DMS53 treated with DMSO at 0.1 percent for 48 hours (cell line): ENCODE results near the gene PRPF39.
A peak's percentile ranks its signal among the peaks of the same experiment; 100 is the strongest.

Source experiments
- DNase-seq: peaks from one replicate; lab custom pipeline; 2025; ENCODE audit not compliant: unreplicated experiment; lab: John Stamatoyannopoulos, UW

Gene PRPF39, protein sequence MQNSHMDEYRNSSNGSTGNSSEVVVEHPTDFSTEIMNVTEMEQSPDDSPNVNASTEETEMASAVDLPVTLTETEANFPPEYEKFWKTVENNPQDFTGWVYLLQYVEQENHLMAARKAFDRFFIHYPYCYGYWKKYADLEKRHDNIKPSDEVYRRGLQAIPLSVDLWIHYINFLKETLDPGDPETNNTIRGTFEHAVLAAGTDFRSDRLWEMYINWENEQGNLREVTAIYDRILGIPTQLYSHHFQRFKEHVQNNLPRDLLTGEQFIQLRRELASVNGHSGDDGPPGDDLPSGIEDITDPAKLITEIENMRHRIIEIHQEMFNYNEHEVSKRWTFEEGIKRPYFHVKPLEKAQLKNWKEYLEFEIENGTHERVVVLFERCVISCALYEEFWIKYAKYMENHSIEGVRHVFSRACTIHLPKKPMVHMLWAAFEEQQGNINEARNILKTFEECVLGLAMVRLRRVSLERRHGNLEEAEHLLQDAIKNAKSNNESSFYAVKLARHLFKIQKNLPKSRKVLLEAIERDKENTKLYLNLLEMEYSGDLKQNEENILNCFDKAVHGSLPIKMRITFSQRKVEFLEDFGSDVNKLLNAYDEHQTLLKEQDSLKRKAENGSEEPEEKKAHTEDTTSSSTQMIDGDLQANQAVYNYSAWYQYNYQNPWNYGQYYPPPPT

DNA sequence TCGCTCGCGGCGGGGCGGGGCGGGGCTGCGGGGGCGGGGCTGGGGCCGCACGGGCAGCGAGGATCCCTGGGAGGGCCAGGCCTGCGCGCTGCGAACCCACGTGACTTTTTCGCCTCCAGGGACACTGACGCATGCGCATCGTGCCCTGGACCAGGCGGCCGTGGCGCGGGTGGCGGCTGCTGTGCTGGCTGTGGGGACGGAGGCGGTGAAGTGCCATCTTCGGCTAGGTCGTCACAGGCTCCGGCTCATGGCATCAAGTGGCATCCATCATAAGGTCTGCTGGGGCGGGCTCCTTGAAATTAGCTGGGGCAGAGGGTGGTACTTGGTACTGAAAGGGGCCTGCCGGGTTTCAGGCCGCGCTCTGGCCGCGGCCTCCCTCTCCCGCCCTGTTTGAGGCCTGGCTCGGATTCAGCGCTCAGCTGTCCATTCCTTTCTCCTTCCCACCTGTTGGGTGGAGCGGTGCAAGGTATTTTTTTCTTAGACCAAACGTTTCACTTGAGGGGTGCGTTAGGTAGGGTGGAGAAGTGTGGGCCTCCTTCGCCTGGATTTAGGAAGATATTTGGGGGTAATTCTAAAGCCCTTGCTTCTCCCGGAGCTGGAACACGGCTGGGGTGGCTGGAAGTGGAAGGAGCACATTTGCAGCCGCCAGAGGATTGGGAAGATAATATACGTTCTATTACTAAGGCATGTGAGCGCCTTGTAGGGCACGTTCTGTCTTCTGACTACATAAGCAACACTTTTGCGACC lies at the start of gene PRPF39:
Gene PRPF39 (plus strand): TSS at position 141 of the 747 bp plus-strand sequence. CDS start 11,124 bp downstream, outside the sequence.
- peak; percentile 61 for DNase-seq

DNA sequence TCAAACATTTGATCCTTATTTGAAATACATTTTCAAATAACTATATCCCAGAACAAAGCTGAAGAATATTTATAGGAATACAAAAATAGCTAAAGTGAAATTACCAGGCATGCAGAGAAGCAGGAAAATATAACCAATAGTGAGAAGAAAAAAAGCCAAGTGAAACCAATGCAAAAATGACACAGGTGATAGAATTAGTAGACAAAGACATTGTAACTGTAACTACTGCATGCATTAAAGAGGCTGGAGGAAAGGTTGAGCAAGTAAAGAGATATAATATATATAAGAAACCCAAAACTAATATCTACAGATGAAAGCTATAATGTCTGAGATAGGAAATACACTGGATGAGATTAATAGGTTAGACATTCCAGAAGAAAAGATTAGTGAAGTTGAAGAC lies 49.2 kb upstream of the PRPF39 start:
- DNase-seq, result no peak

DNA sequence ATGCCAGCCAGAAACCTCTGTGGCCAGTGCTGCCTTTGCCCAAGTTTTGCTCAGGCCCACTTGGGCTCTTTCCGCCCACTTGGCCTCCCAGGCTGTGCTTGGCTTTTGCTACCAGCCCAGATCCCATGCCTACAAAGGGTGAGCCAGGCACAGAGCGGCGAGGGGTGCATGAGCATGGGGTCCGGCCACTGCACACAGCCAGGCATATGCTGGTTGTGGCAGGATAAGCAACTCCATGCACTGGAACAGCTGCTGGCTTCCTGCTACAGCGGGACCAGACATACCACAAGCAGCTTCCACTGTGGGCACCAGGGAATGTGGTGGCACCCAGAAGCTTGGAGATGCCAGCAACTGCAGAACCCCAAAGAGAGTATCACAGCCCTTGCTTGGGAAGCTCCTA lies 45.7 kb upstream of the PRPF39 start:
- no peak for DNase-seq

DNA sequence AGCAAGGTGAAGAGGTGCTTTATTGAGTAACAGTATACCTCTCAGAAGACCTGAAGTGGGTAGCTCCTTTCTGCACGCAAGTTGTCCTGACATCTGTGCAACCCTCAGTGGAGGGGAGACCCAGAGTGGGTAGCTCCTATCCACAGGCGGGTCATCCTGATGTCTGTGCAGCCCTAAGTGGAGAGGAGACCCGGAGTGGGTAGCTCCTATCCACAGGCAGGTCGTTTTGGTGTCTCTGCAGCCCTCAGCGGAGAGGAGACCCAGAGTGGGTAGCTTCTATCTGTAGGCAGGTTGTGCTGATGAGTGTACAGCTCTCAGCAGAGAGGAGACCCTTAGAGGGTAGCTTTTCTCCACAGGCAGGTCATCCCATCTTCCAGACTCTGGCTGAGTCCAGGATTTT lies 45.1 kb upstream of the PRPF39 start:
- DNase-seq, result no peak

DNA sequence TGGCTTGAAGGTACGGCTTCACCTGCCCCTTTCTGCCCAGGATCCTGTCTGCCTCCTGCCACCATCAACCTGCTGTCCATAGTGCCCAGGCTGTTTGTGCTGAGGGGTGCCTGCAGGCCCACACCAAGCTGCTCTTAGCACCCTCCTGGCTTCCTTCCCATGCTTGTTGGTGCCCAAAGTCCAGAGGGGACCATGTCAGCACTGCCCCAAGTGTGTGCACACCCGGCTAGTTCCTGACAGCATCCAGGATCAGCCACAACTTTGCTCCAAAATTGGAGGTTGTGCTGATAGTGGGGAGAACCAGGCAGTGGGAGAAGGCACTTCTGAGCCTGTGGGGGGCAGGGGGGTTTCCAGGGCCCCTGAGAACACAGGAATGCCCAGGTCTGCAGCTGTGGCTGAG lies 44.5 kb upstream of the PRPF39 start:
- DNase-seq, result no peak

DNA sequence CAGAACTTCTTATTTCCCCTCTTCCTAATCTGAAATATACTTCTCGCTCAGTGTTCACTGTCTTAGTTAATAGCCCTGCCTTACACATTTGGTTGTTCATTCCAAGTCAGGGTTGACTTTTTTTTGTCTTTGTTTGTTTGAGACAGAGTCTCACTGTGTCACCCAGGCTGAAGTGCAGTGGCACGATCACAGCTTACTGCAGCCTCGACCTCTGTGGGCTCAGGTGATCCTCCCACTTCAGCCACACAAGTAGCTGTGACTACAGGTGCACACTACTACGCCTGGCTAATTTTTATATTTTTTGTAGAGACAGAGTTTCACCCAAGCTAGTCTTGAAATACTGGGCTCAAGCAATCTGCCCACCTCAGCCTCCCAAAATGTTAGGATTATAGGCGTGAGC lies 42.3 kb upstream of the PRPF39 start:
- no peak for DNase-seq

DNA sequence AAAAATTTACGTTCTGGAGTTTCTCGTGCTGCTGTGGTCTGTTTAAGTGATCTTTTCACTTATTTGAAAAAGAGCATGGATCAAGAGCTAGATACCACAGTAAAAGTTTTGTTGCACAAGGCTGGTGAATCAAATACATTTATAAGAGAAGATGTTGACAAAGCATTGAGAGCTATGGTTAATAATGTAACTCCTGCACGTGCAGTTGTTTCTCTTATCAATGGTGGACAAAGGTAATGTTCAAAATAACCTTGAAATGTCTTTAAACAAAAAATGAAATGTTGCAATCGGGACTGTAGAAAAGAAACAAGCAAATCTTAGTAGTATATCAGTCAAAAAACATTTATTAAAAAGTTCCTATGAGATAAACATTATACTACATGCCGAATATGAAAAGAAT lies 39.3 kb upstream of the PRPF39 start:
- no peak for DNase-seq

DNA sequence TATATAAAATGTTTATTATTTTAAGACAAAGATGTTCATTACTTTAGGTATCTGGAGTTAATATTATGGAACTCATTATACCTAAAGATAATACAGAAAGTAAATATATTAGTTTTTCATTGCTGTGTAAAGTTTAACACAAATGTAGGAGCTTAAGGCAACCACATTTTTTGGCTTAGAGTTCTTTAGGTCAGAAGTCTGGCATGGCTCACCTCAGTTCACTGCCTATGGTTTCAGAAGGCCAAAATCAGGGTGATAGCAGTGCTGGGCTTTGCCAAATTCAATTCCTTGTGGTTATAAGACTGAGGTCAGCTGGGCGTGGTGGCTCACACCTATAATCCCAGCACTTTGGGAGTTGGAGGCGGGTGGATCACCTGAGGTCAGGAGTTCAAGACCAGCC lies 35.5 kb upstream of the PRPF39 start:
- no peak for DNase-seq

DNA sequence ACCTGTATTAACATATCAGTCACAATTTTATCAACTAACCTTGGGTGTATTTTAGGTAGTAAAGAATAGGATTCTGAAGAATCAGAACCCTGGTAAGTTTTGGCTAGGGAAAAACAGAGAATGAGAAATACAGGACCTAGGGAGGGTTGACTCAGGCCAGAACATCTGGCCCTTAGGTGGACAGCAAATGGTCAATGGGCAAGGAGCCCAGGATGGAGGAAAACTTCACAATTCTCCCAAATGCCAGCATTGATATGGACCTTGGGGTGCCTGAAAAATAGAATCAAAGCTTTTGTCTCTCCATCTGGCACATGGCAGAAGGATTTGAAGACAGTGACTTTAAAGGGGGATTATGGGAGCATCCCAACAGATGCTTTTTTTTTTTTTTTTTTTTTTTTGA lies 32.7 kb upstream of the PRPF39 start:
- no peak for DNase-seq

DNA sequence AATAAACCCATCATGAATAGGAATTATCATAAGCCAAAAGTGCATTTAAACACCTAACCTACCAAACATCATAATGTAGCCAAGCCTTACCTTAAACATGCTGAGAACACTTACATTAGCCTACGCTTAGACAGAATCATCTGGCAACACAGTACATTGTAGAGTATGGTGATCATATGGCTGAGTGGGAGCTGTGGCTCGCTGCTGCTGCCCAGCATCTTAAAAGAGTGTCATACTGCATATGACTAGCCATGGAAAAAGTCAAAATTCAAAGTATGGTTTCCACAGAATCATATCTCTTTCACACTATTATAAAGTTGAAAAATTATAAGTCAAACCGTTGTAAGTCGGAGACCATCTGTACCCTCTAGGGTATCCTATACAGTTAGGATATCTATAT lies 32.0 kb upstream of the PRPF39 start:
- DNase-seq, result no peak

DNA sequence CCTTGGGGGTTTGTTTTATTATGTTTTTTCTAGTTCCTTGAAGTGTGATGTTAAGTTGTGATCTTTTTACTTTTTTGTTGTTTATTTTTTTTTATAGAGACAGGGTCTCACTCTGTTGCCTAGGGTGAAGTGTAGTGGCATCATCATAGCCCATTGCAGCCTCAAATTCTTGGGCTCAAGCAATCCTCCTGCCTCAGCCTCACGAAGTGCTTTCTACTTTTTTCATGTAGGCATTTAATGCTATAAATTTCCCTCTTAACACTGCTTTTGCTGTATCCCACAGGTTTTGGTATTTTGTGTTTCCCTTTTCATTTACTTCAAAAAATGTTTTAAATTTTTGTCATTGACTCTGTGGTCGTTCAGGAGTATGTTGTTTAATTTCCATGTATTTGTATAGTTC lies 26.6 kb upstream of the PRPF39 start:
- no peak for DNase-seq

DNA sequence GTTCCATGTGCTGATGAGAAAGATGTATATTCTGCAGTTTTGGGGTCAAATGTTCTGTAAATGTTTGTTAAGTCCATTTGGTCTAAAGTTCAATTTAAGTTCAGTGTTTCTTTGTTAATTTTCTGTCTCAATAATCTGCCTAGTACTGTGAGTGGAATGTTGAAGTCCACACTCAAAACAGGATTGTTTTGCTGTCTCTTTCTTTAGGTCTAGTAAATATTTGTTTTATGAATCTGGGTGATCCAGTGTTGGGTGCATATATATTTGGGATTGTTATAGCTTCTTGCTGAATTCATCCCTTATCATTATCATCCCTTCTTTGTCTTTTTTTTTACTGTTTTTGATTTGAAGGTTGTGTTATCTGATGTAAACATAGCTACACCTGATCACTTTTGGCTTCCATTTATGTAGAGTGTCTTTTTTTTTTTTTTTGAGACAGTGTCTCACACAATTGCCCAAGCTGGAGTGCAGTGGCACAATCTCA lies 26.0 kb upstream of the PRPF39 start:
- DNase-seq, result no peak

DNA sequence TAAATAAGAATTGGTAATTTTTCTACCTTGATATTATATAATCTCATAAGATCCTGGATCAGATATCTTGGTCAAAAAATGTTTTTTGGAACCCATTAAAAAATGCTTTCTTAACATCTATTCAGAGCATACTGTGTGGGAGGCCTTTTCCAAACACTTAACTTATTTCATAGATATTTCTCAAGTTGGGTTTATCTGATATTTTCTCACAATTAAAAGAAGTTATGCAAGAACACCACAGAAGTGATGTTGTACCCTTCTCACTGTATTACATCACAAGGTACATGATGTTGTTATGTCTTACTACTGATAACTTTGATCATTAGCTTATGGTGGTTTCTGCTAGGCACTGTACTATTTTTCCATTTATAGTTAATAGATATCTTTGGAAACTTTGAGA lies 23.4 kb upstream of the PRPF39 start:
- DNase-seq, result no peak

DNA sequence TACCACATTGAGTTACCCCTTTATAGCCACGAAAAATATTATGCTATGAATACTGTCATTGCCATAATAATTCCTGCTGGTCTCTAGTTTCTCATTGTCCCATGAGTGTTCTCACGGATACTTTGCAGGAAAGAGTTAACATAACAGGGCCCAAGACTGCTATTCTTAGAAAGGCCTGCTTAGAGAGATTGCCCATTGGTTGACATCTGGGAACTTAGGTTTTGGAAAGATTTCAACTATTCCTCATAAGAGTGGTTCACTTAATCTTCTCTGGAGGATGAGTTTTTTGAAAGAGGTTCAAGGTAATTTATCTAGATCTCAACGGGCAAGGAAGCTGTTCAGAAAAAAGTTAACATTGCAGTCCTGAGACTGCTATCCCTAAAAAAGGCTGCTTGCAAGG lies 18.4 kb upstream of the PRPF39 start:
- no peak for DNase-seq

DNA sequence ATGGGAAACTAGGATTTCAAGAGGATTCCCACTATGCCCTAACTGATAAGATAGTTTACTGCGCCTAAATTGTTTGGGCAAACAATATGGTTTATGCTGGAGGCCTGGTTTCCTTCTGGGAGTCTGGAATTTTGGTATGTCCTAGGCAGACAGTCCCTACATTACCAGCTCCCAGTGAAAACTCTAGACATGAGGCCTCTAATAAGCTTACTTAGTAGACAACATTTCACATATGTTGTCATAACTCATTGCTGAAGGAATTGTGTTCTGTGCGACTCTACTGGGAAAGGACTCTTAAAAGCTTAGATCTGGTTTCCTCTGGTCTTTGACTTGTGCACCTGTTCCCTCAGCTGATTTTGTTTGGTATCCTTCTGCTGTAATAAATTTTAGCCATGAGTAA lies 18.0 kb upstream of the PRPF39 start:
- no peak for DNase-seq

DNA sequence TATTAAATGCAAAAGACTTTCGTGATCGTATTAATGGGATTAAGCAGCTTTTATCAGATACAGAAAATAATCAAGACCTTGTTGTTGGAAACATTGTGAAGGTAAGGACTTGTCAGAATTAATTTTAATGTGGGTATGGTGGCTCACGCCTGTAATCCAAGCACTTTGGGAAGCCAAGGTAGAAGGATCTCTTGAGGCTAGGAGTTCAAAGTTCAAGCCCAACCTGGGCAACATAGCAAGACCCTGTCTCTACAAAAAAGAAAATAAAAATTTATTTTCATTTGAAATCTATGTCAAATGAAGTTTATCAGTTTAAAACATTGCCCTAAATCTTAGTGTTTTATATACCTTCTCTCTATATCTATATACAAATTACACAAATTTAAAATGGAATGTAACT lies 17.2 kb upstream of the PRPF39 start:
- DNase-seq, result no peak

DNA sequence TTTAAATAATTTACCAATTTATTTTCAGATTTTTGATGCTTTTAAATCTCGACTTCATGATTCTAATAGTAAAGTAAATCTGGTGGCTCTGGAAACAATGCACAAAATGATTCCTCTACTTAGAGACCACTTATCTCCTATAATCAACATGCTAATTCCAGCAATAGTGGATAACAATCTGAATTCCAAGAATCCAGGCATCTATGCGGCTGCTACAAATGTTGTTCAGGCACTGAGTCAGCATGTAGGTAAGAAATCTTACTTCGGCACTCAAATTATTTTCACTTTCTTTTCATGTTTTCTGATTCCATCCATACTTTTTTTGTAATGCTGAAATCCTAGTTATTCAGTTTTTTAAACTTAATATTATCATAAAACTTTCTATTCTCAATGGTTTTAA lies 15.5 kb upstream of the PRPF39 start:
- DNase-seq, result no peak

DNA sequence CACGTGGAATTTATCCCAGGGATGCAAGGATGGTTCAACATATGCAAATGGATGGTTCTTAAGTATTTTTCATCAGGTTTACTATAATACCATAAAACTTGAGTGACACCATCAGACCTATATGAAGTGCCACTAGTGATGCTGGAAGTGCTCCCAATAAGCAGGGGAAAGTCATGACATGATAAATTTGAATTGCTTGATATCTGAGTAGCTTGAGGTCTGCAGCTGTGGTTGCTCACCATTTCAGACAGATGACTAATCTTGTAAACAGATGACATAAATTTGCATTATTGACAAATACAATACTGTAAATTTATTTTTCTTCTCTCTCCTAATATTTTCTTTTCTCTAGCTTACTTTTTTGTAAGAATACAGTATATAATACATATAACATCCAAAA lies 13.7 kb upstream of the PRPF39 start:
- no peak for DNase-seq

DNA sequence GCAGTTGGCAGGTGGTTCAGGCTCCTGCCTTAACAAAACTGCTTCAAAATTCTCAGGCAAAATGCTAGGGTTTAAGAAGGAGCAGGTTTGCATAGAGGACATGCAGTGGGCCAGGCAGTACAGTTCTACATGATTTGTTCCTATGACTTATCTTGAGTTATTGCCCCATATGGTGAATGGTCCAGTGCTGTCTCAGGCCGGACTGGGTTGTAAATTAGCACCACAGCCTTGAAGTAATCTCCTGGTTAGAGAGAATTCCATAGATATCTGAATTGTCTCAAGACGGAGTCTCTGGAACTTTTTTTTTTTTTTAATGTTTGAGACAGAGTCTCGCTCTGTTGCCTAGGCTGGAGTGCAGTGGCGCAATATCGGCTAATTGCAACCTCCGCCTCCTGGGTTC lies 11.8 kb upstream of the PRPF39 start:
- DNase-seq, result no peak

DNA sequence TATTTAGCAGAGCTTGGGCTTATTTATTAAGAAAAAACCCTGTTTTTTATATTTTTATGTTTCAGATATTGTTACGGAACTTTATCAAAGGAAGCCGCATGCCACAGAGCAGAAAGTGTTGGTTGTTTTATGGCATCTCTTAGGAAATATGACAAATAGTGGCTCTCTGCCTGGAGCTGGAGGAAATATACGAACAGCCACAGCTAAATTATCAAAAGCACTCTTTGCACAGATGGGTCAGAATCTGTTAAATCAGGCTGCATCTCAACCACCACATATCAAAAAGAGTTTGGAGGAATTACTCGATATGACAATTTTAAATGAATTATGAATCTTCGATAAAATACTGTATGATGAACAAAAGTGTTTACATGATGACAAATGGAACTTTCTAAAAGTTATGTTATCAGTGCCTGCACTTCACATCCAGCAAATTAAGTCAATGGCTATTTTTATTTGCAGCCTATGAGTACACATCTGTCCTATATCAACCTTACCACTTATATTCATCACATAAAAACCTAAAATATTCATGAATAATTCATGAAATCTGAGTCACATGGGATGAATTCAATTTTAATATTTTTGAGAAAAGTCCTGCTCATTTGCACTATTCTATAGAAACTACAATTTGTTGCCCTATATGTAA lies 10.6 kb upstream of the PRPF39 start:
- no peak for DNase-seq

DNA sequence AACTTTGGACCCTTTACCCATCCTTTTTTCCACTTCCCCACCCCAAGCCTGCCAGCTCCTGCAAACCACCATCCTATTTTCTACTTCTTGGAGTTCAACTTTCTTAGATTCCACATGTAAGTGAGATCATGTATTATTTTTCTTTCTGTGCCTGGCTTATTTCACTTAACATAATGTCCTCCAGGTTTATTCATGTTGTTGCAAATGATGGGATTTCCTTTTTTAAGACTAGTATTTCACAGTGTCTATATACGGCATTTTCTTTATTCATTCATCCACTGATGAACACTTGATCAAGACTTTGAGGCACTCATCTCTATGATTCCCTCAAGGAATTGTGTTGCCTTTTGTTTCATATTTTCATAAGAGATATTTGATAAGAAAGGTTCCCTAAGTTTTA lies 5.6 kb upstream of the PRPF39 start:
- DNase-seq, result no peak
